Testis (tissue), 2 donors: ENCODE measurements around the gene INPPL1.

Experiments used
- POLR2A ChIP-seq: fragments of 450-650 bp; IDR thresholded peaks from one replicate; pipeline ENCODE4 v1.6.1; 2017; ENCODE audit warnings: antibody characterized with exemption, mild to moderate bottlenecking, moderate library complexity
- TF ChIP-seq, protein P1 (sequence below), 3 experiments: fragments of 450-650 bp in 2 of 3; fragments of 200-600 bp in 1 of 3; sonication (generic) in 1 of 3; IDR thresholded peaks; one replicate each; pipeline ENCODE4 v1.5.1; 2016 to 2019; ENCODE audit warnings: antibody characterized with exemption in 3 of 3, mild to moderate bottlenecking in 2 of 3, moderate library complexity in 1 of 3

DNA sequence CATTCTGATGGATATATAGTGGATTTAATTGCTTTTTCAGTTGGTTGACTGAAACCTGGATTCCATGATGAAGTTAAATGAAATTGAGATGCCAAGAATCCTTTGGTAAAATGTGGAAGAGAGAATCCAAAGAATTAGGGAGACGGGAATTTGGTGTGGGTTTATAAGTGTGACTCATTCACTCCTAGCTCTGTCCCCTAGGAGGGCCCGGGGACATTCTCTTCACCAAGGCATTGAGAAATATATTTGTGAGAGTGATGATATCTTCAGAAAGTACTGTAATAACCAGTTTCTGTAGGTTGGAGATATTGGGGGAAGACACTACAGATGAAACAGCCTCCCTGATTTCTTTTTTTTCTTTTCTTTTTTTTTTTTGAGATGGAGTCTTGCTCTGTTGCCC is 33.0 kb downstream of the INPPL1 start:
- TF ChIP-seq, protein P1, sequence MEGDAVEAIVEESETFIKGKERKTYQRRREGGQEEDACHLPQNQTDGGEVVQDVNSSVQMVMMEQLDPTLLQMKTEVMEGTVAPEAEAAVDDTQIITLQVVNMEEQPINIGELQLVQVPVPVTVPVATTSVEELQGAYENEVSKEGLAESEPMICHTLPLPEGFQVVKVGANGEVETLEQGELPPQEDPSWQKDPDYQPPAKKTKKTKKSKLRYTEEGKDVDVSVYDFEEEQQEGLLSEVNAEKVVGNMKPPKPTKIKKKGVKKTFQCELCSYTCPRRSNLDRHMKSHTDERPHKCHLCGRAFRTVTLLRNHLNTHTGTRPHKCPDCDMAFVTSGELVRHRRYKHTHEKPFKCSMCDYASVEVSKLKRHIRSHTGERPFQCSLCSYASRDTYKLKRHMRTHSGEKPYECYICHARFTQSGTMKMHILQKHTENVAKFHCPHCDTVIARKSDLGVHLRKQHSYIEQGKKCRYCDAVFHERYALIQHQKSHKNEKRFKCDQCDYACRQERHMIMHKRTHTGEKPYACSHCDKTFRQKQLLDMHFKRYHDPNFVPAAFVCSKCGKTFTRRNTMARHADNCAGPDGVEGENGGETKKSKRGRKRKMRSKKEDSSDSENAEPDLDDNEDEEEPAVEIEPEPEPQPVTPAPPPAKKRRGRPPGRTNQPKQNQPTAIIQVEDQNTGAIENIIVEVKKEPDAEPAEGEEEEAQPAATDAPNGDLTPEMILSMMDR (IDR thresholded peaks at IDR 0.05): no peak
- no peak for TF ChIP-seq POLR2A
